HepG2 (cell line): Measurements from ENCODE around the gene TMEM143. TPM values are rescaled to one million over a fixed set of nuclear protein-coding genes. Genes with fewer than 3 reads are reported as not detected.

Experiments used
- ATAC-seq: fragments of 200-7000 bp; cut with Tn5 transposase; 3 replicates; pipeline ENCODE4 v1.9.1; 2020; ENCODE audit warnings: mild to moderate bottlenecking, moderate library complexity
- BruUV-seq: library from RNA; stranded (reverse); fragments of 400-500 nt; replicated peaks from 2 replicates; lab custom pipeline; 2021; lab: Mats Ljungman, UMichigan
- CTCF ChIA-PET: fragments of 300-600 bp; formaldehyde crosslinking; extraction: SDS; loops from one replicate; lab custom pipeline; 2021; ENCODE audit warnings: low total read pairs, inconsistent platforms, low intra/inter-chr PET ratio; lab: Yijun Ruan, JAX
- POLR2A ChIA-PET: fragments of 350-600 bp; sonication (Branson Sonifier 250); formaldehyde crosslinking; loops from one replicate; lab custom pipeline; 2020; ENCODE audit warnings: antibody characterized with exemption, inconsistent platforms; lab: Yijun Ruan, JAX
- DNase-seq: peaks from one replicate; pipeline ENCODE4 v3.0.0-alpha.2; 2015; ENCODE audit warnings: low spot score
- FAIRE-seq: peaks from 3 replicates; lab custom pipeline; 2011; peaks lifted over from hg19 to GRCh38; lab: Jason Lieb, UNC
- H2AFZ ChIP-seq: one replicate; pipeline ENCODE4 v1.6.1; 2011; ENCODE audit warnings: low read length, inconsistent platforms
- H3K27ac ChIP-seq: fragments of 300-600 bp; 3 replicates; pipeline ENCODE4 v1.8.0; 2011; ENCODE audit warnings: mixed run types, mild to moderate bottlenecking, mixed read lengths, low read length, inconsistent platforms; ENCODE audit not compliant: insufficient read depth; ENCODE audit errors: extremely low read length
- H3K27me3 ChIP-seq, 2 experiments: fragments of 200-600 bp in 1 of 2; 2 replicates in 1 of 2; 3 replicates in 1 of 2; pipeline versions ENCODE4 v1.6.0 to v1.8.0; 2011; ENCODE audit warnings: low read length in 2 of 2, mild to moderate bottlenecking in 2 of 2, moderate library complexity in 2 of 2, inconsistent platforms in 1 of 2; ENCODE audit not compliant: insufficient read depth in 2 of 2, control insufficient read depth in 1 of 2
- H3K36me3 ChIP-seq, 2 experiments: fragments of 200-600 bp in 1 of 2; replicated peaks in 1 of 2; 2 replicates in 1 of 2; 3 replicates in 1 of 2; pipeline versions ENCODE4 v1.5.1 to v1.8.0; 2011; ENCODE audit warnings: low read length in 2 of 2, inconsistent platforms in 1 of 2; ENCODE audit not compliant: insufficient read depth in 2 of 2, control insufficient read depth in 1 of 2
- H3K4me1 ChIP-seq: 2 replicates; pipeline ENCODE4 v1.5.1; 2012; ENCODE audit warnings: low read length, inconsistent platforms; ENCODE audit not compliant: insufficient read depth
- H3K4me2 ChIP-seq: 2 replicates; pipeline ENCODE4 v1.6.0; 2011; ENCODE audit warnings: low read depth, low read length, inconsistent platforms
- H3K4me3 ChIP-seq, 3 experiments: fragments of 200-600 bp in 1 of 3; sonication (generic), shearing (Covaris generic) in 1 of 3; replicated peaks in 1 of 3; 2 replicates each; pipeline ENCODE4 v1.5.1; 2011 to 2016; ENCODE audit warnings: low read length in 3 of 3, inconsistent platforms in 2 of 3, low read depth in 2 of 3, mild to moderate bottlenecking in 2 of 3, control low read depth in 1 of 3, mixed read lengths in 1 of 3; ENCODE audit not compliant: insufficient read depth in 1 of 3
- H3K79me2 ChIP-seq: one replicate; pipeline ENCODE4 v1.6.1; 2011; ENCODE audit warnings: low read length, inconsistent platforms; ENCODE audit not compliant: insufficient read depth
- H3K9ac ChIP-seq: 2 replicates; pipeline ENCODE4 v1.6.0; 2011; ENCODE audit warnings: mild to moderate bottlenecking, low read depth, low read length, inconsistent platforms; ENCODE audit not compliant: insufficient read depth
- H3K9me3 ChIP-seq: 2 replicates; pipeline ENCODE4 v1.5.1; 2012; ENCODE audit warnings: mild to moderate bottlenecking, low read length
- H4K20me1 ChIP-seq: 2 replicates; pipeline ENCODE4 v1.6.0; 2011; ENCODE audit warnings: inconsistent platforms, mild to moderate bottlenecking, low read length, moderate library complexity; ENCODE audit not compliant: insufficient read depth
- ATAD3A ChIP-seq: sonication (generic); formaldehyde crosslinking; IDR thresholded peaks from 2 replicates; pipeline ENCODE4 v1.4.0; 2020; ENCODE audit warnings: missing genetic modification reagents
- EZH2 ChIP-seq: conservative IDR thresholded peaks from 2 replicates; pipeline ENCODE4 v1.6.1; 2012; ENCODE audit warnings: mild to moderate bottlenecking, low read depth, low read length, moderate library complexity
- GZF1 ChIP-seq: sonication (generic); formaldehyde crosslinking; IDR thresholded peaks from 2 replicates; pipeline ENCODE4 v1.5.1; 2020; ENCODE audit warnings: mild to moderate bottlenecking, missing genetic modification reagents
- HNRNPK ChIP-seq: fragments of 200-400 bp; formaldehyde crosslinking; IDR thresholded peaks from 2 replicates; pipeline ENCODE4 v1.6.1; 2018; ENCODE audit warnings: low read length, low read depth, moderate library complexity, mild to moderate bottlenecking; ENCODE audit not compliant: poor library complexity, severe bottlenecking
- IRX3 ChIP-seq: sonication (generic); formaldehyde crosslinking; IDR thresholded peaks from 2 replicates; pipeline ENCODE4 v1.8.1; 2023; ENCODE audit warnings: mild to moderate bottlenecking, low read depth, missing genetic modification reagents, borderline replicate concordance
- KLF11 ChIP-seq: IDR thresholded peaks from 2 replicates; pipeline ENCODE4 v1.6.1; 2016; ENCODE audit warnings: missing compliant biosample characterization
- ZFX ChIP-seq: sonication (generic); formaldehyde crosslinking; IDR thresholded peaks from 2 replicates; pipeline ENCODE4 v1.4.0; 2020; ENCODE audit warnings: mild to moderate bottlenecking, low read depth, missing genetic modification reagents, moderate library complexity
- ZNF30 ChIP-seq: sonication (generic); formaldehyde crosslinking; IDR thresholded peaks from 2 replicates; pipeline ENCODE4 v1.5.0; 2020; ENCODE audit warnings: mild to moderate bottlenecking, missing genetic modification reagents
- WGBS: methylation state at CpG from one replicate; pipeline ENCODE4 v1.1.6; 2017; ENCODE audit warnings: low lambda C conversion rate; 5-methylcytosine and 5-hydroxymethylcytosine counted together
- in situ Hi-C: cut with HindIII; loops from 2 replicates; pipeline ENCODE4 v1.10.0; 2017; ENCODE audit warnings: low pct_unique_long_range_greater_than_20kb; ENCODE audit not compliant: extremely low pct_ligation_motif_present
- intact Hi-C: fragments of 100-400 bp; cut with micrococcal nuclease; formaldehyde crosslinking; loops from one replicate; pipeline ENCODE4 v1.10.0; 2022; ENCODE audit not compliant: unreplicated experiment
- polyA plus RNA-seq, 8 experiments: library from polyadenylated mRNA; depleted of rRNA in 3 of 8; stranded (reverse) in 7 of 8; unstranded in 1 of 8; fragments of >200 nt; fragmentation: Illumina TruSeq in 4 of 8; extraction: Trizol in 4 of 8; gene quantifications; 2 replicates each; pipeline versions ENCODE4 v1.2.1 to v1.2.3, GENCODE V29; 2011 to 2016; ENCODE audit warnings: low read depth in 4 of 8, missing spikeins in 1 of 8, mixed read lengths in 1 of 8; ENCODE audit not compliant: insufficient read depth in 1 of 8
- total RNA-seq, 5 experiments: library from RNA; depleted of rRNA; stranded (reverse); fragments of >200 nt; fragmentation: Illumina TruSeq; extraction: Trizol; gene quantifications; 2 replicates each; pipeline ENCODE4 v1.2.3, GENCODE V29; 2016; ENCODE audit warnings: low read depth in 1 of 5

The TMEM143 gene
- total and polyA plus RNA-seq, 2 of the 13 experiments (the other 11 are each of a cell fraction or from before 2014, with no cell fraction given): 7.7 to 11.3 TPM

DNA sequence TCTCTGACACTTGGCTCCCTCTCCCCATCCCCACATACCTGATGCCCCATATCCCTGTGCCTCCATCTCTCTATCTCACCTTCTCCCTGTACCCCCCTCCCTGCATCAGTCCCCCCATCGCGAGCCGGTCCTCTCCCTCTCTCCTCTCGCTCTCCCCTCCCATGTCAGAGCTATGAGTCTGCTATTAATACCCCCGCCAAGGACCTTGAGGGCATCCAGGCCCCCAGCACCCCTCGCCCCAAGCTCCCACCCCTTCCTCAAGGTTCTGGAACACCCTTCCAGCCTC, 31.4 kb upstream of the TMEM143 start:
- ChIA-PET CTCF (no interaction called here), POLR2A (interaction anchor here (0.8 kb wide), 1 partner anchor 32 kb away, joined by 3 read pairs; no protein-coding TSS in a partner anchor)
- Histone ChIP-seq H3K9me3 (no peaks in the 10 kb centered on the region), H4K20me1 (no peaks in the 10 kb centered on the region), H3K36me3 (no peaks in the 10 kb centered on the region), H3K4me3 (peak overlapping the region in 1 of 3 experiments; percentile 71; a peak in 1 of 6 replicates), H3K9ac (no peak overlapping the region), H2AFZ (no peak overlapping the region), H3K4me1 (peaks cover 79% of the 10 kb centered on the region), H3K4me2 (no peak overlapping the region), H3K27me3 (peaks cover 11 to 52% of the 10 kb centered on the region in 2 experiments), H3K79me2 (peaks cover 11% of the 10 kb centered on the region), H3K27ac (no peak overlapping the region)
- in situ Hi-C loops (no loop called here), intact Hi-C loops (no loop called here)
- 0 out of 2 replicates have a peak, but pooled peaks have one; percentile 53 for TF ChIP-seq EZH2
- no peak for TF ChIP-seq GZF1 (CRISPR knock-in tag)
- no peak for ATAC-seq
- no peak for DNase-seq
- 50% methylated on average over 6 of the region's 6 CpGs for WGBS
- no TSS peak for BruUV-seq
- FAIRE-seq: no peak

DNA sequence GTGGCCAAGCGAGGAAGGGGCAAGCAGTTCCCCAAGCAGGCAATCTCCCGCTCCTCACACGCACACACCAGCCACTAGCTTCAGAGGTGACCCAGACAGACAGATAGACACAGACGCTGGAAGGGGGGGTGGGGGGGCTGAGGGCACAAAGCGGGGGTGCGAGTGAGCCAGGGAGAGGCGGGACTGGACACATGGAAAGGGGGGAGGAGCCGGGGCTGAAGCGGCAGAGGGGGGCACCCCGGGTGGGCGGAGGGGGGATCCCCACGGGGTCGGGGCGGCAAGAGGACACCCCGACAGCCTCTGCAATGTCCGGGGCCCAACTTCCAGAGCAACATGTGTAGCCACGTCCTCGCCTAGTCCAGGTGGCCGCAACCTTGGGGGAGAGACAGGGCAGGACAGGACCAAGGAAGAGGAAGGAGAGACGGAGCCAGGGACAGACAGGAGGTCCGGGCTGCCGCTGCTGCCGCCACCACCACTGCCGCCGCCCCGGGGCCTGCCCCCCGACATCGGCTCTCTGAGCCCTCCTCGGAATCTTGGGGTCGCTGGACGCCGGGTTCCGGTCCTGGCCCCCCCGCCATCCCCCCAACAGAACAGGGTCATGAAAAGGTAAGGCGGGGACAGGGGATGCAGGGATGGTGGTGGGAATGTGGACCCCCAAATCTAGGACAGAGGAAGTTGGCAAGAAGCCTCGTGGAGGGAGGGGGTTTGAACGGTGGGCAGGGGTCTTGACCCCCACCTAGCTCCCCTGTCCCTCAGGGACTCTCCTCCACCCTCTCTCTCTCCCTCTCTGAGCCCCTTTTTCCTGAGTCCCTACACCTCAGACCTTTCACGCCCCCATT, 30.8 kb upstream of the TMEM143 start:
- ChIA-PET CTCF (no interaction called here), POLR2A (interaction anchor here (0.8 to 1.8 kb wide), 3 partner anchors 31 to 40 kb away, joined by 3 to 6 read pairs (median 3); partner anchors contain the start of genes SYNGR4 and TMEM143)
- no TSS peak for BruUV-seq
- ATAC-seq (no peak), DNase-seq (no peak), FAIRE-seq (no peak)
- in situ Hi-C loops: loop anchor here (5.0 kb wide), 2 partner anchors 42 to 77 kb away; no protein-coding TSS in a partner anchor
- H4K20me1 ChIP-seq: no peaks in the 10 kb centered on the region
- H3K4me1 ChIP-seq: peaks cover 78% of the 10 kb centered on the region
- no peak overlapping the region for H2AFZ ChIP-seq
- peak overlapping the region; percentile 88 for H3K4me2 ChIP-seq
- peaks cover 11% of the 10 kb centered on the region for H3K79me2 ChIP-seq
- no peaks in the 10 kb centered on the region for H3K9me3 ChIP-seq
- 13% methylated on average over 28 of the region's 38 CpGs for WGBS
- H3K27me3 ChIP-seq: peaks cover 11 to 52% of the 10 kb centered on the region in 2 experiments
- TF ChIP-seq KLF11 (CRISPR knock-in tag): no peak
- TF ChIP-seq IRX3 (CRISPR knock-in tag): no peak
- no peak for TF ChIP-seq ZNF30 (CRISPR knock-in tag)
- no peak for TF ChIP-seq ATAD3A (CRISPR knock-in tag)
- TF ChIP-seq ZFX: peak; percentile 46
- TF ChIP-seq HNRNPK: peak; percentile 29
- intact Hi-C loops: loop anchor here (5.0 kb wide), 2 partner anchors 42 to 72 kb away; a partner anchor contains a TSS
- no peaks in the 10 kb centered on the region for H3K36me3 ChIP-seq
- H3K27ac ChIP-seq: no peak overlapping the region
- H3K4me3 ChIP-seq: peak overlapping the region; percentile 41 to 71 (median 56); a peak in 3 of 6 replicates
- H3K9ac ChIP-seq: 0 out of 2 replicates have a peak overlapping the region, but pooled peaks have one; percentile 46
